HCT116 (cell line): ENCODE results near the gene TYMS. TPM values are rescaled to one million over a fixed set of nuclear protein-coding genes. Genes with fewer than 3 reads are reported as not detected.

Experiments
- ATAC-seq: fragments of 200-7000 bp; cut with Tn5 transposase; 2 replicates; pipeline ENCODE4 v1.9.1; 2020; ENCODE audit warnings: mild to moderate bottlenecking, moderate library complexity
- BruUV-seq: library from RNA; stranded (reverse); fragments of 400-500 nt; replicated peaks from 2 replicates; lab custom pipeline; 2021; lab: Mats Ljungman, UMichigan
- CTCF ChIA-PET: fragments of 300-600 bp; sonication (Branson Sonifier 250); formaldehyde crosslinking; loops from one replicate; lab custom pipeline; 2021; ENCODE audit warnings: antibody characterized with exemption; lab: Charles Lee
- POLR2A ChIA-PET: fragments of 300-600, 350-600 bp; sonication (Branson Sonifier 250); formaldehyde crosslinking; loops from one replicate; lab custom pipeline; 2021; ENCODE audit warnings: antibody characterized with exemption; lab: Charles Lee
- RAD21 ChIA-PET, 2 experiments: fragments of 300-600 bp; sonication (Branson Sonifier 250); formaldehyde crosslinking; loops; one replicate each; lab custom pipeline; 2023; ENCODE audit warnings: low total read pairs in 2 of 2; ENCODE audit not compliant: uncharacterized antibody in 2 of 2, unreplicated experiment in 2 of 2, low non-redundant PET in 1 of 2; lab: Charles Lee
- DNase-seq: peaks from one replicate; pipeline ENCODE4 v3.0.0-alpha.2; 2010; ENCODE audit warnings: low read depth, low spot score
- H2AFZ ChIP-seq: fragments of 200-600 bp; shearing (Covaris generic), sonication (generic); 2 replicates; pipeline ENCODE4 v1.6.1; 2017; ENCODE audit warnings: low read depth, mixed run types, mixed read lengths, antibody characterized with exemption, low read length; ENCODE audit not compliant: poor library complexity, severe bottlenecking
- H3K27ac ChIP-seq: 2 replicates; pipeline ENCODE4 v1.5.1; 2012; ENCODE audit warnings: low read depth, low read length
- H3K27me3 ChIP-seq: fragments of 200-600 bp; sonication (generic); 2 replicates; pipeline ENCODE4 v1.6.1; 2016; ENCODE audit warnings: mixed run types, low read length, mixed read lengths; ENCODE audit not compliant: insufficient read depth
- H3K36me3 ChIP-seq, 2 experiments: fragments of 200-500 bp in 1 of 2; fragments of 200-600 bp in 1 of 2; sonication (Bioruptor generic) in 1 of 2; sonication (generic) in 1 of 2; 2 replicates each; pipeline versions ENCODE4 v1.5.1 to v1.6.1; 2014 to 2016; ENCODE audit warnings: low read length in 2 of 2, inconsistent platforms in 1 of 2, mixed read lengths in 1 of 2, mixed run types in 1 of 2; ENCODE audit not compliant: insufficient read depth in 2 of 2, control insufficient read depth in 1 of 2
- H3K4me1 ChIP-seq, 2 experiments: fragments of 200-600 bp in 1 of 2; sonication (generic) in 1 of 2; 2 replicates each; pipeline versions ENCODE4 v1.5.1 to v1.6.1; 2012 to 2017; ENCODE audit warnings: low read length in 2 of 2, inconsistent platforms in 1 of 2, mild to moderate bottlenecking in 1 of 2, mixed read lengths in 1 of 2, mixed run types in 1 of 2, moderate library complexity in 1 of 2; ENCODE audit not compliant: insufficient read depth in 2 of 2, control insufficient read depth in 1 of 2
- H3K4me2 ChIP-seq: fragments of 200-600 bp; sonication (generic); 2 replicates; pipeline ENCODE4 v1.6.1; 2017; ENCODE audit warnings: mixed run types, low read length, mixed read lengths
- H3K4me3 ChIP-seq, 2 experiments: fragments of 200-600 bp in 1 of 2; sonication (generic) in 1 of 2; replicated peaks in 1 of 2; 2 replicates each; pipeline ENCODE4 v1.5.1; 2011 to 2016; ENCODE audit warnings: low read length in 2 of 2, control low read depth in 1 of 2, low read depth in 1 of 2, mild to moderate bottlenecking in 1 of 2, mixed read lengths in 1 of 2, mixed run types in 1 of 2
- H3K79me2 ChIP-seq: fragments of 200-600 bp; sonication (generic); 2 replicates; pipeline ENCODE4 v1.6.1; 2017; ENCODE audit warnings: mild to moderate bottlenecking, mixed run types, low read length, moderate library complexity, mixed read lengths; ENCODE audit not compliant: insufficient read depth
- H3K9ac ChIP-seq: fragments of 200-600 bp; sonication (generic); 2 replicates; pipeline ENCODE4 v1.6.1; 2016; ENCODE audit warnings: low read length, mixed read lengths
- H3K9me2 ChIP-seq: fragments of 200-600 bp; sonication (generic), shearing (Covaris generic); 2 replicates; pipeline ENCODE4 v1.6.1; 2017; ENCODE audit warnings: mixed run types, mild to moderate bottlenecking, moderate library complexity; ENCODE audit not compliant: insufficient read depth
- H3K9me3 ChIP-seq, 2 experiments: fragments of 200-500 bp in 1 of 2; fragments of 200-600 bp in 1 of 2; sonication (Bioruptor generic) in 1 of 2; sonication (generic) in 1 of 2; 2 replicates each; pipeline ENCODE4 v1.6.1; 2014 to 2017; ENCODE audit warnings: low read length in 2 of 2, mixed read lengths in 2 of 2, inconsistent platforms in 1 of 2, low read depth in 1 of 2, mild to moderate bottlenecking in 1 of 2, mixed run types in 1 of 2, moderate library complexity in 1 of 2; ENCODE audit not compliant: control insufficient read depth in 1 of 2, insufficient read depth in 1 of 2
- H4K20me1 ChIP-seq: fragments of 200-600 bp; sonication (generic), shearing (Covaris generic); 2 replicates; pipeline ENCODE4 v1.6.1; 2017; ENCODE audit warnings: mixed run types, mild to moderate bottlenecking, moderate library complexity; ENCODE audit not compliant: insufficient read depth
- CEBPB ChIP-seq: IDR thresholded peaks from 2 replicates; pipeline ENCODE4 v1.6.1; 2012; ENCODE audit warnings: low read depth
- EGR1 ChIP-seq: IDR thresholded peaks from 2 replicates; pipeline ENCODE4 v1.6.1; 2012; ENCODE audit warnings: low read depth
- EZH2 ChIP-seq: fragments of 200-600 bp; sonication (generic); IDR thresholded peaks from 2 replicates; pipeline ENCODE4 v1.6.1; 2017; ENCODE audit warnings: antibody characterized with exemption, mixed run types
- EZH2phosphoT487 ChIP-seq: fragments of 200-600 bp; IDR thresholded peaks from 2 replicates; pipeline ENCODE4 v1.6.1; 2018; ENCODE audit warnings: antibody characterized with exemption, borderline replicate concordance
- JUND ChIP-seq: IDR thresholded peaks from 2 replicates; pipeline ENCODE4 v1.6.1; 2012
- POLR2AphosphoS5 ChIP-seq: IDR thresholded peaks from 2 replicates; pipeline ENCODE4 v1.6.1; 2011; ENCODE audit warnings: mild to moderate bottlenecking, low read depth, low read length, moderate library complexity
- SIN3A ChIP-seq: IDR thresholded peaks from 2 replicates; pipeline ENCODE4 v1.6.1; 2012; ENCODE audit warnings: low read depth
- SP1 ChIP-seq: IDR thresholded peaks from 2 replicates; pipeline ENCODE4 v1.6.1; 2012; ENCODE audit warnings: low read depth
- SRF ChIP-seq: IDR thresholded peaks from 2 replicates; pipeline ENCODE4 v1.6.1; 2012; ENCODE audit warnings: low read depth
- ZFX ChIP-seq: fragments of 450-650 bp; IDR thresholded peaks from 2 replicates; pipeline ENCODE4 v1.6.1; 2017
- ZNF274 ChIP-seq: fragments of 200-500 bp; sonication (Bioruptor generic); IDR thresholded peaks from 2 replicates; pipeline ENCODE4 v1.6.1; 2014; ENCODE audit warnings: mild to moderate bottlenecking, low read depth, low read length, inconsistent platforms
- intact Hi-C: fragments of 100-400 bp; cut with micrococcal nuclease; formaldehyde crosslinking; loops from 2 replicates; pipeline ENCODE4 v1.10.0; 2022
- total RNA-seq: library from RNA; stranded (reverse); gene quantifications from one replicate; pipeline ENCODE4 v1.2.1, GENCODE V29; 2021; ENCODE audit not compliant: unreplicated experiment
- TF ChIP-seq, protein P1 (sequence below): IDR thresholded peaks from 2 replicates; pipeline ENCODE4 v1.6.1; 2012
- TF ChIP-seq, protein P2 (sequence below): IDR thresholded peaks from 2 replicates; pipeline ENCODE4 v1.6.1; 2012
- TF ChIP-seq, protein P3 (sequence below), 3 experiments: fragments of 200-600 bp in 1 of 3; sonication (generic) in 1 of 3; IDR thresholded peaks in 2 of 3; conservative IDR thresholded peaks in 1 of 3; 2 replicates each; pipeline ENCODE4 v1.5.1; 2012 to 2017; ENCODE audit warnings: low read depth in 2 of 3, low read length in 2 of 3, antibody characterized with exemption in 1 of 3, borderline replicate concordance in 1 of 3, control low read depth in 1 of 3, mild to moderate bottlenecking in 1 of 3, mixed read lengths in 1 of 3, mixed run types in 1 of 3, moderate library complexity in 1 of 3; ENCODE audit not compliant: insufficient read depth in 1 of 3
- TF ChIP-seq, protein P4 (sequence below): IDR thresholded peaks from 2 replicates; pipeline ENCODE4 v1.6.1; 2011; ENCODE audit warnings: mild to moderate bottlenecking, low read length, moderate library complexity; ENCODE audit not compliant: insufficient replicate concordance; ENCODE audit errors: extremely low read depth

Gene TYMS
- total RNA-seq, 1 experiment from 2014 or later = 245 TPM

DNA sequence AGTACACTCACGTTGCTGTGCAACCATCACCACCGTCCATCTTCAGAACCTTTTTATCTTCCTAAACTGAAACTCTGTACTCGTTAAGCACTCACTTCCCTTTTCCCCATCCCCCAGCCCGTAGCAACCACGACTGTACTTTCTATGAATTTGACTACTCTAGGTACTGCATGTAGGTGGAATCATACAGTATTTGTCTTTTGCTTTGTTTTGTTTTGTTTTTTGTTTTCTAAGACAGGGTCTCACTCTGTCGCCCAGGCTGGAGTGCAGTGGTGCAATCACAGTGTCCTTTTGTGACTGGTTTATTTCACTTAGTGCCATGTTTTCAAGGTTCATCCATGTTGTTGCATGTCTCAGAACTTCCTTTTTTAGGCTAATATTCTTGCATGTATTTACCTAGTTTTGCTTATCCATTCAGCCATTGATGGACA, 7.0 kb upstream of the TYMS start:
- no peaks in the 10 kb centered on the region for H3K9me2 ChIP-seq
- H3K79me2 ChIP-seq = peaks cover 2% of the 10 kb centered on the region; the same call in 1 of the 2 replicates
- H4K20me1 ChIP-seq = no peaks in the 10 kb centered on the region
- no peak overlapping the region for H2AFZ ChIP-seq
- no TSS peak for BruUV-seq
- H3K4me2 ChIP-seq = no peak overlapping the region
- H3K9ac ChIP-seq = no peak overlapping the region
- no peak overlapping the region for H3K4me3 ChIP-seq
- H3K27ac ChIP-seq = no peak overlapping the region
- H3K36me3 ChIP-seq = no peaks in the 10 kb centered on the region
- RAD21 ChIA-PET = no interaction called here
- ATAC-seq = no peak
- CTCF ChIA-PET = no interaction called here
- no peaks in the 10 kb centered on the region for H3K9me3 ChIP-seq
- no peaks in the 10 kb centered on the region for H3K27me3 ChIP-seq
- POLR2A ChIA-PET = no interaction called here
- intact Hi-C loops = no loop called here
- peaks cover 0 to 1% of the 10 kb centered on the region in 2 experiments; a peak in 1 of 4 replicates for H3K4me1 ChIP-seq
- TF ChIP-seq, protein P1, sequence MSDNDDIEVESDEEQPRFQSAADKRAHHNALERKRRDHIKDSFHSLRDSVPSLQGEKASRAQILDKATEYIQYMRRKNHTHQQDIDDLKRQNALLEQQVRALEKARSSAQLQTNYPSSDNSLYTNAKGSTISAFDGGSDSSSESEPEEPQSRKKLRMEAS = no peak
- TF ChIP-seq, protein P2, sequence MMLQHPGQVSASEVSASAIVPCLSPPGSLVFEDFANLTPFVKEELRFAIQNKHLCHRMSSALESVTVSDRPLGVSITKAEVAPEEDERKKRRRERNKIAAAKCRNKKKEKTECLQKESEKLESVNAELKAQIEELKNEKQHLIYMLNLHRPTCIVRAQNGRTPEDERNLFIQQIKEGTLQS = no peak
- TF ChIP-seq CEBPB (no peak), POLR2AphosphoS5 (no peak), EZH2phosphoT487 (no peak), EZH2 (no peak), EGR1 (no peak), JUND (no peak), SP1 (no peak), SIN3A (no peak), ZFX (no peak), SRF (no peak), ZNF274 (no peak)
- TF ChIP-seq, protein P3, sequence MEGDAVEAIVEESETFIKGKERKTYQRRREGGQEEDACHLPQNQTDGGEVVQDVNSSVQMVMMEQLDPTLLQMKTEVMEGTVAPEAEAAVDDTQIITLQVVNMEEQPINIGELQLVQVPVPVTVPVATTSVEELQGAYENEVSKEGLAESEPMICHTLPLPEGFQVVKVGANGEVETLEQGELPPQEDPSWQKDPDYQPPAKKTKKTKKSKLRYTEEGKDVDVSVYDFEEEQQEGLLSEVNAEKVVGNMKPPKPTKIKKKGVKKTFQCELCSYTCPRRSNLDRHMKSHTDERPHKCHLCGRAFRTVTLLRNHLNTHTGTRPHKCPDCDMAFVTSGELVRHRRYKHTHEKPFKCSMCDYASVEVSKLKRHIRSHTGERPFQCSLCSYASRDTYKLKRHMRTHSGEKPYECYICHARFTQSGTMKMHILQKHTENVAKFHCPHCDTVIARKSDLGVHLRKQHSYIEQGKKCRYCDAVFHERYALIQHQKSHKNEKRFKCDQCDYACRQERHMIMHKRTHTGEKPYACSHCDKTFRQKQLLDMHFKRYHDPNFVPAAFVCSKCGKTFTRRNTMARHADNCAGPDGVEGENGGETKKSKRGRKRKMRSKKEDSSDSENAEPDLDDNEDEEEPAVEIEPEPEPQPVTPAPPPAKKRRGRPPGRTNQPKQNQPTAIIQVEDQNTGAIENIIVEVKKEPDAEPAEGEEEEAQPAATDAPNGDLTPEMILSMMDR (IDR thresholded peaks at IDR 0.05 in 2 of 3, conservative IDR thresholded peaks at IDR 0.05 in 1 of 3; ENCODE audit: borderline replicate concordance in 1 of 3, insufficient read depth in 1 of 3, low read depth in 2 of 3, low read length in 2 of 3) = no peak
- TF ChIP-seq, protein P4, sequence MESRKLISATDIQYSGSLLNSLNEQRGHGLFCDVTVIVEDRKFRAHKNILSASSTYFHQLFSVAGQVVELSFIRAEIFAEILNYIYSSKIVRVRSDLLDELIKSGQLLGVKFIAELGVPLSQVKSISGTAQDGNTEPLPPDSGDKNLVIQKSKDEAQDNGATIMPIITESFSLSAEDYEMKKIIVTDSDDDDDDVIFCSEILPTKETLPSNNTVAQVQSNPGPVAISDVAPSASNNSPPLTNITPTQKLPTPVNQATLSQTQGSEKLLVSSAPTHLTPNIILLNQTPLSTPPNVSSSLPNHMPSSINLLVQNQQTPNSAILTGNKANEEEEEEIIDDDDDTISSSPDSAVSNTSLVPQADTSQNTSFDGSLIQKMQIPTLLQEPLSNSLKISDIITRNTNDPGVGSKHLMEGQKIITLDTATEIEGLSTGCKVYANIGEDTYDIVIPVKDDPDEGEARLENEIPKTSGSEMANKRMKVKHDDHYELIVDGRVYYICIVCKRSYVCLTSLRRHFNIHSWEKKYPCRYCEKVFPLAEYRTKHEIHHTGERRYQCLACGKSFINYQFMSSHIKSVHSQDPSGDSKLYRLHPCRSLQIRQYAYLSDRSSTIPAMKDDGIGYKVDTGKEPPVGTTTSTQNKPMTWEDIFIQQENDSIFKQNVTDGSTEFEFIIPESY = no peak
- TF ChIP-seq, all 23 proteins: peak for 0
- no peak for DNase-seq
